ENCODE measurements around the gene MRPS9. TPM values are rescaled to one million over a fixed set of nuclear protein-coding genes. Genes with fewer than 3 reads are reported as not detected.
A peak's percentile ranks its signal among the peaks of the same experiment; 100 is the strongest.

MRPS9 gene
- polyA plus RNA-seq, 1 donor (not counting 4 experiments of a cell fraction or from before 2014, with no cell fraction given), result 33.3 TPM

GRCh38 chr2:105113616-105114291 is 75.9 kb downstream of the MRPS9 start:
- Histone ChIP-seq H3K27ac (ENCODE audit: control insufficient read depth, insufficient read depth, low read length) (no peak overlapping the region), H3K4me2 (ENCODE audit: control insufficient read depth, extremely low read depth, insufficient read depth, low read depth, low read length) (no peak overlapping the region), H4K20me1 (ENCODE audit: control insufficient read depth, extremely low read depth, insufficient read depth, low read length) (no peaks in the 10 kb centered on the region), H3K36me3 (ENCODE audit: control insufficient read depth in 2 of 2, extremely low read depth in 1 of 2, insufficient read depth in 2 of 2, low read length in 2 of 2) (no peaks in the 10 kb centered on the region), H3K9me3 (ENCODE audit: control insufficient read depth, low read depth, low read length) (no peaks in the 10 kb centered on the region), H3K4me3 (ENCODE audit: control insufficient read depth in 2 of 3, extremely low read depth in 1 of 3, insufficient read depth in 2 of 3, low read depth in 1 of 3, low read length in 3 of 3) (no peak overlapping the region), H3K9me1 (ENCODE audit: control insufficient read depth, extremely low read depth, insufficient read depth, low read length) (no peaks in the 10 kb centered on the region), H3K79me2 (ENCODE audit: control insufficient read depth, insufficient read depth, low read length) (no peaks in the 10 kb centered on the region), H3K9ac (ENCODE audit: control insufficient read depth, extremely low read depth, insufficient read depth, low read length) (no peak overlapping the region), H3K27me3 (ENCODE audit: control insufficient read depth, extremely low read depth, insufficient read depth, low read length) (no peaks in the 10 kb centered on the region), H3K4me1 (ENCODE audit: control insufficient read depth, extremely low read depth, insufficient read depth, low read length) (peaks cover 2% of the 10 kb centered on the region), H2AFZ (ENCODE audit: control insufficient read depth, low read length) (no peak overlapping the region)
- no peak for FAIRE-seq
- TF ChIP-seq EZH2 (IDR thresholded peaks at IDR 0.05; ENCODE audit: low read length), result no peak
- TF ChIP-seq CTCF (optimal IDR thresholded peaks at IDR 0.05 in 1 of 3, IDR thresholded peaks at IDR 0.05 in 1 of 3, conservative IDR thresholded peaks at IDR 0.05 in 1 of 3; ENCODE audit: extremely low read depth in 1 of 3, insufficient read depth in 2 of 3, low read length in 3 of 3), result no peak
- dilution Hi-C loops (cut with MboI; ENCODE audit: extremely low pct_ligation_motif_present, low sequenced_read_pairs), result loop anchor here (25.0 kb wide), 1 partner anchor 99 kb away; no protein-coding TSS in a partner anchor
- DNase-seq (ENCODE audit: low read depth, low spot score), result no peak

- Histone ChIP-seq H3K27me3 (ENCODE audit: control insufficient read depth, extremely low read depth, insufficient read depth, low read length) (no peaks in the 10 kb centered on the region), H3K9me1 (ENCODE audit: control insufficient read depth, extremely low read depth, insufficient read depth, low read length) (no peaks in the 10 kb centered on the region), H3K79me2 (ENCODE audit: control insufficient read depth, insufficient read depth, low read length) (no peaks in the 10 kb centered on the region), H3K27ac (ENCODE audit: control insufficient read depth, insufficient read depth, low read length) (no peak overlapping the region), H3K4me2 (ENCODE audit: control insufficient read depth, extremely low read depth, insufficient read depth, low read depth, low read length) (no peak overlapping the region), H3K9me3 (ENCODE audit: control insufficient read depth, low read depth, low read length) (no peaks in the 10 kb centered on the region), H2AFZ (ENCODE audit: control insufficient read depth, low read length) (no peak overlapping the region), H3K4me1 (ENCODE audit: control insufficient read depth, extremely low read depth, insufficient read depth, low read length) (no peaks in the 10 kb centered on the region), H3K4me3 (ENCODE audit: control insufficient read depth in 2 of 3, extremely low read depth in 1 of 3, insufficient read depth in 2 of 3, low read depth in 1 of 3, low read length in 3 of 3) (no peak overlapping the region), H3K36me3 (ENCODE audit: control insufficient read depth in 2 of 2, extremely low read depth in 1 of 2, insufficient read depth in 2 of 2, low read length in 2 of 2) (no peaks in the 10 kb centered on the region), H3K9ac (ENCODE audit: control insufficient read depth, extremely low read depth, insufficient read depth, low read length) (no peak overlapping the region), H4K20me1 (ENCODE audit: control insufficient read depth, extremely low read depth, insufficient read depth, low read length) (no peaks in the 10 kb centered on the region)
- DNase-seq (ENCODE audit: low read depth, low spot score), result peak; percentile 32
- dilution Hi-C loops (cut with MboI; ENCODE audit: extremely low pct_ligation_motif_present, low sequenced_read_pairs), result loop anchor here (25.0 kb wide), 1 partner anchor 98 kb away; no protein-coding TSS in a partner anchor
- no peak for FAIRE-seq
- TF ChIP-seq CTCF (optimal IDR thresholded peaks at IDR 0.05 in 1 of 3, IDR thresholded peaks at IDR 0.05 in 1 of 3, conservative IDR thresholded peaks at IDR 0.05 in 1 of 3; ENCODE audit: extremely low read depth in 1 of 3, insufficient read depth in 2 of 3, low read length in 3 of 3) (peak; percentile 57 to 66 (median 58)), EZH2 (IDR thresholded peaks at IDR 0.05; ENCODE audit: low read length) (no peak)
These were observed 76.7 kb downstream of the MRPS9 start for GRCh38 chr2:105114551-105114950.
